HG03103 (cell line): ENCODE data around the gene IQSEC1.

Experiments used
- ATAC-seq: cut with Tn5 transposase; IDR thresholded peaks from one replicate; pipeline ENCODE4 v1.9.1; 2021; ENCODE audit warnings: low read depth; ENCODE audit not compliant: unreplicated experiment

The IQSEC1 gene

DNA sequence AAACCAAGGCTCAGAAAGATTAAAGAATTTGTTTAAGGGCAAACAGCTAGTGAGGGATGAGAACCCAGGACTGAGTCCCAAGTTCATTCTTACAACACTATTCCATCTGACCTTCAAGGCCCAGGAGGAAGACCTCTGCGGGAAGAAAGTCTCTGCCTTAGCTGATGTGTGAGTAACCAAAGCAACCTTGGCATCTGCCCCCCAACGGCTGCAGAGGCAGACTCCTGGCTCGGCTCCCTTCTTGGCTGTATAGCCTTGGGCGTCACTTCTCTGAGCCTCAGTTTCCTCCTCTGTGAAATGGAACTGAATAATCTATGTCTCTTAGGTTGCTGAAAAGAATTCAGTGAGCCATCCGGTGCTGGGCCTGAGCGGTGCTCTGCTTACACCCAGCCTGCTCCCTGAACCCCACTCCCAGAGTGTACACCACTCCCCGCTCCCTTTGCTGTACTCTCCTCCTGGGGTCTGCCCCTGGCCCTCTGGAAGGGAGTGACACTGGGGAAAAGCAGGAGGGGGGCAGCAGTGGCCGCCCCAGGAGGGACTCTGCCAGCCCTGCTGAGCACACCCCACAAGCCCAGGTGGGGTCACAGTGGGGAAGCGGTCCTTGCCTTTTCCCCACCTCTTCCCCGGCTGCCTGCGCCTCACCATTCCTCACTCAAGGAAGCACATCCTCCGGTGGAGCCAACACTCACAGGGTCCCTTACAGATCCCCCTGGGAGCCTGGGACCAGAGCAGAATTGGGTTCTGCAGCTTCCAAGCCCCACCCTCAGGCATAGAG lies 97.3 kb downstream of the IQSEC1 start:
- ATAC-seq: no peak

DNA sequence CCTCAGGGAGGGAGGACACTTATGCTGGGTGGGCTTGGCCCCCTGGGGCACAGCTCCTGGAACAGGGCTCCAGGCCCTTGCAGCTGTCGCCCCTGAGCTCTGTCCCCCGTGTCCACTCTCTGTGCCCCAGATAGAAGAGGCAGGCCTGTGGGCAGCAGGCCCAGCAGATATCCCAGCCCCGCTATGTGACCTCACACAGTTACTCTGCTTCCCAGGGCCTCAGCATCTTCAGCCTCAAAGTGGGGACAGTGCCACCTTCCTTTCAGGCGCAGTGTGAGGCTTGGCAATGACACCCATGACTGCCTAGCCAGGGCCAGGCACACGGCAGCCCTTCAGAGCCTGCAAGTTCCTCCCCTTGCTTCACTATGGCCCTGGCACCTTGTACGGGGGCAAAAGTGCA lies 98.4 kb downstream of the IQSEC1 start:
- ATAC-seq: no peak

DNA sequence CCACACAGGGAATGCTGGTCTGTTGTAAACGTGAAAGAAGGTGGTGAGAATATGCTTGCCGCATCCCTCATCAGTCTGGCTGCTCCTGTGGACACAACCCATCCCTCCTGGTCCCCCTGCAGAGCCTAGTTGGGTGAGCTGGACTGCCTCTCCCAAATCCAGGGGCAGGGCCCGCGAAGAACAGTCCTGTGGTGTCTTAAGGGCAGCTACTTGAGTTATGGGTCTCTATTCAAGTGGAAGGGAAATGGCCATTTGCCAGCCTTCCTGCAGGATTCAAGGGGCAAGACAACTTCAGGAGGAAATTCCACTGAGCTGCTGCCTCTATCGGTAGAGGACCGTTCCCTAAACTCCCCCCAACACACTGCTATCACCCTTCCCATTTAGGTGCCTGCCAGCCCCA lies 98.9 kb downstream of the IQSEC1 start:
- ATAC-seq: no peak

GRCh38 chr3:12973827-12974226 lies 99.4 kb downstream of the IQSEC1 start:
- no peak for ATAC-seq

DNA sequence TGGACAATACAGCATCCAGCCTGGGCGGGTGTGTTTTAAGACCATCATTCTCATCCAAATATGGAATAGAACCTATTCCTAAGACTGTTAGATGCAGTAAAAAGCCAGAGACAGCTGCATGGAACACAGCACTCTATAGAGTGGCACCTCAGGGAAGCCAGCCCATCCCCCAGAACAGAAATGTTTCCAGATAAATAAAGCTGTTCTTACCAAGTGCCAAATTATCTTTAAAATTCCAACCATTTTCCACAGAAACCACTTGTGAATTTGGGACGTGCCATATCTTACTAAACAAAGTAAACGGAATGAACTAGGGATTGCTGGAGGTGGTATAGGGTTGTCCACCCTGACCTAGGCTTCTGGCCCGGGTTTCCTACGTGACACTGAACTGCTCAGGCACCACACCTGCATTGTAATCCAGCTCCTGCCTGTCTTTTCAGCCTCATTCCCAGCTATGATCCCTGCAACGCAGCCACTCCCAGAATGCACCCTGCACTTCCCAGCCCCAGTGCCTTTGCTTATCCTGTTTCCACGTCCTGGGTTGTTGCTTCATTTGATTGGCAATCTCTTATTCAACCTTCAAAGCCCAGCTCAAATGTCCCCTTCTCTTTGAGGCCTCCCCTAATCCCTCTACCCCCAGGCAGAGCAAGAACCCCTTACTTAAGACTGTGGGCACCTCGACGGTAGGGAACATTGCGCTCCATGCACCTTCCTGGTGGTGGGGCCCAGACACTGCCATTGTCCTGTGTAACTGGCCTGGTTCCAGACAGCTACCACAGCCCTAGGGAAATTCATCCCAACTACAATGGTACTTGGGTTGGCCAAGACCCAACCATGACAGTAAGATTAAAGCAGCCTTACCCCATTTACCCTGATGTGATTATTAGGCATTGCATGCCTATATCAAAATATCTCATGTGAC lies 100.2 kb downstream of the IQSEC1 start:
- ATAC-seq: no peak

DNA sequence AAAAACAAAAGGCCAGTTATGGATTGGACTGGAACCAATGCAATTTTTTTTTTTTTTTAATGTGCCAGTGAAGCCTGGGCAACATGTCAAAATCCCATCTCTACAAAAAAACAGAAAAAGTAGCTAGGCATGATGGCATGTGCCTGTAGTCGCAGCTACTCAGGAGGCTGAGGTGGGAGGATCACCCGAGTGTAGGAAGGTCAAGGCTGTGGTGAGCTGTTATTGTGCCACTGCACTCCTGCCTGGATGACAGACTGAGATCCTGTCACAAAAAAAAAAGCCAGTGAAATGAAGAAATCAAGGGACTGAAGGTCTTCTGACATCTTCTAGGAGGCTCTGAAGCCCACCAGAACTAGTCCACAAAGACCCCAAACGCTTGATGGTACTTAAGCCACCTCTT lies 101.2 kb downstream of the IQSEC1 start:
- ATAC-seq: no peak

DNA sequence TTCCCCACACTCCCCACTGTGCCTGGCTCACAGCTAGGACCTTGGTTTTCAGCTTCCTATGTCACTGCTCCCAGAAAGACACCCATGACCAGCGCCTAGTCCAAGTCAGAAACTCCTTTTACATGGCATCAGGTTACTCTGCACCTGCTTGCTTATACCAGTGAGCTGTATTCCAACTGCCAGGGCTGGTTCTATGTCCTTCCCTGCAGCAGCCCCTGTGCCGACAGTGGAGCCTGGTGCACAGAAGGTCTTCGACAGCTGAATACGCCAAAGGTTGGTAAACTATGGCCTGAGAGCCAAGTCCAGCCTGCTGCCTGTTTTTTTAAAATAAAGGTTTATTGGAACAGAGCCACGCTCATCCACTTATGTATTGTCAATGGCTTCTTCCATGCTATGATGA lies 102.5 kb downstream of the IQSEC1 start:
- no peak for ATAC-seq

DNA sequence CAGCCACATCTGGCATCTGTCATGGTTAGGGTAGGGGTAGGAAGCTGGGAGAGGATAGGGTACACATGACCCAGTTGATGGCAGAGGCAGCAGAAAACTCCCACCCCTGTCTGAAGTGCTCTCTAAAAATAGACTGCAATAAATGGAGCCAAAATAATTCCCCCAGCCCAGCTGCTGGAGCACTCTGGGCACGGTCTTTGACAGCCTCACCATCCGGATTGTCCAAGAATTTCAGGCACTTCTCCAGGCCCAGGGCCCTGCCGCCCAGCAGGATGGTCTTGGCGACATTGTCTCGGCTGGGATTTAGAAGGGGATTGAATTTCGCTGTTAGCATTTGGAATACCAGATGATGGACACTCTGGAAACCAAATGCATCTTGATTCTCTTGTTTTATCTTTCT lies 103.7 kb downstream of the IQSEC1 start:
- ATAC-seq: no peak

- no peak for ATAC-seq
Observed at GRCh38 chr3:12968541-12968940, 104.7 kb downstream of the IQSEC1 start.

- peak; percentile 61 for ATAC-seq
Observed at GRCh38 chr3:12967606-12968351, 105.5 kb downstream of the IQSEC1 start.

DNA sequence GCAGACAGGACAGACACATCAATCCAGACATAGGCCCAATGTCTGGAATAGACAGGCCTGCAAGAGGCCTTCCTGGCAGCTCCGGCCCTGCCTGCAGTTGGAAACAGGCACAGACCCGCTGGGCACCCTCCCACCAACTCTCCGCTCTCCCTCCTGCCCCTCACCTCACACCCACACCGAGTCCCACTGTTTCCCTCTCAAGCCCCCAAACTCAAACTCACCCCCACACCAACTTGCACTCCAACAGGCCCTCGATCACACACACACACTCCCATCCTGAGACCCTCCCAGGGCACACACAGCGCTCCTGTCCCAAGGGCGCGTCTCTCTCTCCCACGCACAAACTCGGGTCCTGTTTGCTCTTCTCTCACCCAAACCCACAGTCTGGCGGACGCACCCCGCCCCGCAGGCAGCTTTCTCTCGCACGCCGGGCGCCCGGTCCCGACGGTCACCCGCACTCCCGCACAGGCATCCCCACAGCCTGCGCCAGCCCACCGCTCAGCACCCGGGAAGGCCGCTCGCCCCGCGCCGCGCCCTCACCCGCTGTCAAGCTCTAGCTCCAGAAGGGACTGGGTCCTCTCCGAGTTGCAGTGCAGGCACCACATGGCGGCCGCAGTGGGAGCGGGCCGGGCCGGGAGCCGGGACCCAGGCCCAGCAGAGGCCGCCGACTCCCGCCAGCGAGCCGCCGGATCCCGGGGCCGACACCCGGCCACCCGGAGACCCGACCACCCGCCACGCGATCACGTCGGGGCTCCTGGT lies 106.2 kb downstream of the IQSEC1 start:
- ATAC-seq: no peak

GRCh38 chr3:12965999-12966846 lies 107.0 kb downstream of the IQSEC1 start:
- no peak for ATAC-seq

GRCh38 chr3:12964711-12965612 lies 108.3 kb downstream of the IQSEC1 start:
- ATAC-seq: no peak

DNA sequence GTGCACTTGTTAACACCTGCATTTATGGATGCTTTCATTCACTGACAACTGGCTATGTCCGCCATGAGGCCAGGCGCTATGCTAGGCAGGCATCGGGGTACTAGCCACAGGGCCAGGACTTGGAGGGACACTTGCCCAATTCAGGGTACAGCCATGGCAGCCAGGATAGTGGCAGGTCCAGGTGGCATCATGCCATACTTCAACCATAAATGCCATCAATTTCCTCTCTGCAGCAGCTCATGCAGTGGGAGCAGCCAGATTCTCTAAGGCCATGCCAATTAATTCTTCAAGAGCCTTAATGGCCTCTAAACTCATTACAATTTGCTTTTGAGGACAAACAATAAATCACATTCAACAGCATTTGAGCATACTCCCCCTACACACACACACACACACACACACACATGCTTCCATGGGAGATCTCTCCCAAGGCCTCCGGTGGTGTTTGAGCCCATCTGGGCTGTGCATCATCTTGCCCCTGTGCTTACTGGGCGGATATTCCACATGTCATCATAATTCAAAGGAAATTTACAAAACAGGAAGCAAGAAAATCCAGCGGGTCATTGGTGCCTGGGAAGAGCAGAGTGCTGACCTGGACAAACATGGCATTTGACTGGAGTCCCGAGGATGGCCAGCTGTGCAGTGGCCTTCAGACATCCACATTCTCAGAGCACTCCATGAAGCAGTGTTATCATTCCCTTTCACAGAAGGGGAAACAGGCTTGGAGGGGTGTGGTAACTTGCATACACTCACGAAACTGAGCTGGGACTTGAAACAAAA lies 109.1 kb downstream of the IQSEC1 start:
- ATAC-seq: no peak

GRCh38 chr3:12963231-12963896 lies 109.9 kb downstream of the IQSEC1 start:
- ATAC-seq: no peak

DNA sequence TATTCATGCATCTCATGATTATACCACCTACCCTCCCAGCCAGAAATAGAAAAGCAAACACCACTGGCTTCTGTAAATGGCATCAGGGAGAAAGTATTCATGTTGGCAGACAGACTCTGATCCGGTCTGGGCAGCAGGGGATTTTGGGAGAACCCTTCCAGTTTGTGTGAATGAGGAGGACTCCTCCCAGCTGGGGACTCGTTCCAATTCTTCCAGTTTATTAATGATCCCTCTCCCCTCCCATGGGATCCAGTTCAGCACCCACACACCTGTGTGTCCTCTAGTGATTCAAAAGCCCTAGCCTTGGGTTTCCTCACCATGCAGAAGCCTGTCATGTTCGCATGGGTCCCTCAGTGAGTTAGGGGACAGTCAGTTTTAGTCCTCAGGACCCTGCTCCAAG lies 110.9 kb downstream of the IQSEC1 start:
- ATAC-seq: no peak

DNA sequence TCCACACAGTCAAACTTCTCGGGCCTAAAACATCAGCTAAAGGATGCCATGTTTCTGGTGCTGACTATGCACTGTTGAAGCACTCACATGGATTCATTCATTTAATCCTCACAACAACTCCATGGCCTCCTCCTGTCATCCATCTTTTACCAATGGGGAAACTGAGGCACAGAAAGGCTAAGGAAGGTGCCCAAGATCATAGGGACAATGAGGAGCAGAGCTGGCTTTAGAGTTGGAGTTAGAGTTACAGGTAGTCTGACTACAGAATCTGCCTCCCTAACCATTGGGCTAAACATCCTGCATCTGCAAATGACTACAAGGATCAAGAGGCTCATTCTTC lies 111.6 kb downstream of the IQSEC1 start:
- no peak for ATAC-seq
